H1 (cell line): ENCODE results near the gene MMP27. TPM values are rescaled to one million over a fixed set of nuclear protein-coding genes. Genes with fewer than 3 reads are reported as not detected.
A peak's percentile ranks its signal among the peaks of the same experiment; 100 is the strongest.

Experiments
- CTCF ChIA-PET: fragments of 300-600 bp; sonication (Branson Sonifier 250); formaldehyde crosslinking; loops from one replicate; lab custom pipeline; 2021; ENCODE audit not compliant: partially characterized antibody; lab: Charles Lee
- POLR2A ChIA-PET: fragments of 300-600 bp; sonication (Branson Sonifier 250); formaldehyde crosslinking; loops from one replicate; lab custom pipeline; 2021; ENCODE audit warnings: inconsistent platforms; ENCODE audit not compliant: partially characterized antibody; lab: Charles Lee
- DNase-seq, 2 experiments: peaks; one replicate each; pipeline versions ENCODE4 v3.0.0 to v3.0.0-alpha.2; 2010 to 2022; ENCODE audit warnings: low spot score in 2 of 2, low read depth in 1 of 2, mixed read lengths in 1 of 2
- FAIRE-seq: peaks from 2 replicates; lab custom pipeline; 2011; peaks lifted over from hg19 to GRCh38; lab: Jason Lieb, UNC
- H2AFZ ChIP-seq: 2 replicates; pipeline ENCODE4 v1.8.1; 2012; ENCODE audit warnings: low read length, inconsistent platforms
- H2AK5ac ChIP-seq: 2 replicates; pipeline ENCODE4 v1.6.1; 2013; ENCODE audit warnings: low read depth, low read length
- H2BK120ac ChIP-seq: replicated peaks from 2 replicates; pipeline ENCODE3; 2013; ENCODE audit warnings: low read depth, low read length, inconsistent platforms
- H2BK12ac ChIP-seq: 2 replicates; pipeline ENCODE4 v1.6.1; 2013; ENCODE audit warnings: low read depth, low read length
- H2BK15ac ChIP-seq: 2 replicates; pipeline ENCODE4 v1.6.1; 2013; ENCODE audit warnings: low read length
- H2BK20ac ChIP-seq: 2 replicates; pipeline ENCODE4 v1.6.1; 2013; ENCODE audit warnings: low read length
- H2BK5ac ChIP-seq: 2 replicates; pipeline ENCODE4 v1.6.1; 2013; ENCODE audit warnings: low read depth, low read length
- H3K14ac ChIP-seq: 2 replicates; pipeline ENCODE4 v1.6.1; 2013; ENCODE audit warnings: inconsistent platforms; ENCODE audit not compliant: insufficient read length
- H3K18ac ChIP-seq: 2 replicates; pipeline ENCODE4 v1.6.1; 2013; ENCODE audit warnings: low read length; ENCODE audit errors: extremely low read depth
- H3K23ac ChIP-seq: 2 replicates; pipeline ENCODE4 v1.6.1; 2013; ENCODE audit warnings: inconsistent platforms; ENCODE audit not compliant: insufficient read length
- H3K23me2 ChIP-seq: 2 replicates; pipeline ENCODE4 v1.6.1; 2013; ENCODE audit warnings: low read depth, low read length
- H3K27ac ChIP-seq: 2 replicates; pipeline ENCODE4 v1.6.1; 2011; ENCODE audit warnings: low read depth, low read length, inconsistent platforms
- H3K27me3 ChIP-seq, 4 experiments: replicated peaks in 1 of 4; 1 replicate in 1 of 4; 2 replicates in 3 of 4; pipeline versions ENCODE4 v1.6.1 to v1.8.1; 2011 to 2013; ENCODE audit warnings: low read length in 3 of 4, mild to moderate bottlenecking in 3 of 4, inconsistent platforms in 2 of 4, mixed read lengths in 2 of 4, moderate library complexity in 1 of 4; ENCODE audit not compliant: control insufficient read depth in 3 of 4, insufficient read depth in 3 of 4; ENCODE audit errors: extremely low read depth in 1 of 4
- H3K36me3 ChIP-seq, 4 experiments: 2 replicates each; pipeline versions ENCODE4 v1.6.1 to v1.8.1; 2011 to 2013; ENCODE audit warnings: mild to moderate bottlenecking in 4 of 4, low read length in 3 of 4, moderate library complexity in 2 of 4, control low read depth in 1 of 4, inconsistent platforms in 1 of 4; ENCODE audit not compliant: insufficient read depth in 4 of 4, control insufficient read depth in 2 of 4
- H3K4ac ChIP-seq: replicated peaks from 2 replicates; pipeline ENCODE3; 2013; ENCODE audit warnings: low read length, low read depth, mixed read lengths, inconsistent platforms; ENCODE audit not compliant: insufficient read length
- H3K4me1 ChIP-seq, 4 experiments: replicated peaks in 1 of 4; 1 replicate in 1 of 4; 2 replicates in 3 of 4; pipeline versions ENCODE4 v1.6.1 to v1.8.1; 2011 to 2013; ENCODE audit warnings: low read length in 3 of 4, inconsistent platforms in 2 of 4, mixed read lengths in 1 of 4; ENCODE audit not compliant: insufficient read depth in 4 of 4, control insufficient read depth in 3 of 4
- H3K4me2 ChIP-seq, 2 experiments: 2 replicates each; pipeline versions ENCODE4 v1.6.1 to v1.8.1; 2011 to 2013; ENCODE audit warnings: low read depth in 2 of 2, low read length in 2 of 2, control low read depth in 1 of 2, inconsistent platforms in 1 of 2, mild to moderate bottlenecking in 1 of 2; ENCODE audit not compliant: insufficient read depth in 1 of 2
- H3K4me3 ChIP-seq, 4 experiments: fragments of 200-600, 300-600 bp in 1 of 4; sonication (generic), shearing (Covaris generic), sonication (Bioruptor Twin) in 1 of 4; 2 replicates each; pipeline versions ENCODE4 v1.5.1 to v1.8.1; 2011 to 2016; ENCODE audit warnings: low read length in 4 of 4, low read depth in 3 of 4, control low read depth in 2 of 4, inconsistent platforms in 2 of 4, mild to moderate bottlenecking in 2 of 4, mixed read lengths in 1 of 4, moderate library complexity in 1 of 4; ENCODE audit not compliant: insufficient read depth in 2 of 4; ENCODE audit errors: extremely low read depth in 1 of 4
- H3K56ac ChIP-seq: replicated peaks from 2 replicates; pipeline ENCODE3; 2013; ENCODE audit warnings: low read depth, mild to moderate bottlenecking, mixed read lengths, low read length, inconsistent platforms; ENCODE audit not compliant: insufficient read length
- H3K79me1 ChIP-seq: 2 replicates; pipeline ENCODE4 v1.6.1; 2013; ENCODE audit warnings: low read depth, low read length, control low read depth
- H3K79me2 ChIP-seq, 2 experiments: 2 replicates each; pipeline versions ENCODE4 v1.6.1 to v1.8.1; 2012 to 2013; ENCODE audit warnings: low read length in 2 of 2, mild to moderate bottlenecking in 2 of 2, inconsistent platforms in 1 of 2; ENCODE audit not compliant: insufficient read depth in 2 of 2, control insufficient read depth in 1 of 2
- H3K9ac ChIP-seq, 4 experiments: replicated peaks in 1 of 4; 1 replicate in 1 of 4; 2 replicates in 3 of 4; pipeline versions ENCODE4 v1.6.1 to v1.8.1; 2011 to 2013; ENCODE audit warnings: low read depth in 3 of 4, low read length in 3 of 4, control low read depth in 2 of 4, mild to moderate bottlenecking in 2 of 4, moderate library complexity in 2 of 4, inconsistent platforms in 1 of 4; ENCODE audit errors: extremely low read depth in 1 of 4
- H3K9me3 ChIP-seq, 2 experiments: 2 replicates each; pipeline versions ENCODE4 v1.6.1 to v1.8.1; 2012 to 2013; ENCODE audit warnings: mild to moderate bottlenecking in 2 of 2, moderate library complexity in 2 of 2, control low read depth in 1 of 2, inconsistent platforms in 1 of 2, low read depth in 1 of 2, low read length in 1 of 2, mixed read lengths in 1 of 2; ENCODE audit not compliant: insufficient read depth in 2 of 2
- H4K20me1 ChIP-seq, 2 experiments: replicated peaks in 1 of 2; 2 replicates each; pipeline versions ENCODE3 to v1.8.1; 2011 to 2013; ENCODE audit warnings: inconsistent platforms in 2 of 2, low read length in 2 of 2, mild to moderate bottlenecking in 1 of 2; ENCODE audit not compliant: insufficient read depth in 2 of 2, control insufficient read depth in 1 of 2
- H4K5ac ChIP-seq: 2 replicates; pipeline ENCODE4 v1.6.1; 2013; ENCODE audit warnings: low read length, low read depth, mixed read lengths, inconsistent platforms; ENCODE audit not compliant: insufficient read length
- H4K8ac ChIP-seq: 2 replicates; pipeline ENCODE4 v1.8.0; 2013; ENCODE audit warnings: mild to moderate bottlenecking, moderate library complexity, low read length, inconsistent platforms; ENCODE audit not compliant: insufficient read depth; ENCODE audit errors: extremely low read depth
- H4K91ac ChIP-seq: replicated peaks from 2 replicates; pipeline ENCODE3; 2013; ENCODE audit warnings: low read length, mixed read lengths, inconsistent platforms; ENCODE audit not compliant: insufficient read length
- BACH1 ChIP-seq: IDR thresholded peaks from 2 replicates; pipeline ENCODE4 v1.6.1; 2012; ENCODE audit warnings: low read length, improper control_type of control experiment
- CTBP2 ChIP-seq: IDR thresholded peaks from 2 replicates; pipeline ENCODE4 v1.7.0; 2011; ENCODE audit warnings: borderline replicate concordance, mild to moderate bottlenecking, moderate library complexity, mixed read lengths, low read length; ENCODE audit not compliant: insufficient read depth, insufficient read length
- EZH2 ChIP-seq: fragments of 200-600 bp; sonication (generic); IDR thresholded peaks from 2 replicates; pipeline ENCODE4 v1.7.1; 2012; ENCODE audit warnings: low read depth, mild to moderate bottlenecking, moderate library complexity, low read length, inconsistent platforms; ENCODE audit not compliant: severe bottlenecking
- GABPA ChIP-seq: IDR thresholded peaks from 2 replicates; pipeline ENCODE4 v1.6.1; 2011; ENCODE audit warnings: mild to moderate bottlenecking, low read length, moderate library complexity, borderline replicate concordance; ENCODE audit not compliant: insufficient read depth
- PHF8 ChIP-seq: fragments of 200-600 bp; sonication (generic); conservative IDR thresholded peaks from 2 replicates; pipeline ENCODE4 v1.7.1; 2012; ENCODE audit warnings: low read depth, mild to moderate bottlenecking, inconsistent platforms, low read length, moderate library complexity
- SIX5 ChIP-seq: IDR thresholded peaks from 2 replicates; pipeline ENCODE4 v1.6.1; 2011; ENCODE audit warnings: mild to moderate bottlenecking, low read depth, low read length
- SP1 ChIP-seq: IDR thresholded peaks from 2 replicates; pipeline ENCODE4 v1.6.1; 2011; ENCODE audit warnings: low read depth, low read length
- polyA plus RNA-seq, 7 experiments: library from polyadenylated mRNA; depleted of rRNA in 3 of 7; stranded (reverse) in 5 of 7; unstranded in 2 of 7; fragments of >200 nt in 5 of 7; fragments of 200-250 nt in 2 of 7; gene quantifications; 1 replicate in 5 of 7; 2 replicates in 1 of 7; 4 replicates in 1 of 7; pipeline versions ENCODE4 v1.2.1 to v1.2.3, GENCODE V29; 2011 to 2013; ENCODE audit warnings: missing spikeins in 2 of 7, mixed read lengths in 2 of 7
- total RNA-seq: library from RNA; stranded (reverse); fragmentation: NEBNext Ultra II Directional; extraction: Animal tissue kit (Norgen Biotek cat#: 25700); gene quantifications from 2 replicates; pipeline ENCODE4 v1.2.1, GENCODE V29; 2021
- TF ChIP-seq, protein P1 (sequence below): IDR thresholded peaks from 2 replicates; pipeline ENCODE4 v1.6.1; 2012; ENCODE audit warnings: low read length, inconsistent platforms

Gene MMP27
- total and polyA plus RNA-seq, 2 of the 8 experiments (the other 6 are each of a cell fraction or from before 2014, with no cell fraction given) = not detected

DNA sequence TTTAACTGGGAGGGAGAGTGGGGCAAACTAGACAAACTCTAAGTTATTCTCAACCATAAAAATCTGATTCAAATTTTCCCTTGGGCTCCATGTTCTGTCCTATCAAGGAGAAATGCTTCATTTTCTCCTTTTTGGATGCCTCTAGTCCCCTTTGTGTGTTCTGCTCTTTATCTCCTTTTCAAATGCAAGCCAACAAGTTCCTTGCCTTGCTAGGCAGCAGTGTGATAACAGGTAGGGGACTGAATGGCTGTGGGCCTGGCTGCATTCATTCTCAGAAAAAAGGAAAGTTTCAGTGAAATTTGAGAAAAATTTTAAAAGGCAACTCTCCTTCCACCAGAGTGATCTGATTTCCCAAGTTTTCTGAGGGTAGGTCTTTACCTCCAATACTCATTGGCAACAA lies 46.1 kb upstream of the MMP27 start:
- POLR2A ChIA-PET = no interaction called here
- H3K14ac ChIP-seq = no peak overlapping the region
- H3K4me3 ChIP-seq = no peak overlapping the region
- no peaks in the 10 kb centered on the region for H3K79me1 ChIP-seq
- no peak overlapping the region for H3K27ac ChIP-seq
- H2AFZ ChIP-seq = peak overlapping the region; percentile 82; the same call in 1 of the 2 replicates
- H4K91ac ChIP-seq = no peak overlapping the region
- 0 out of 4 replicates have a peak overlapping the region, but pooled peaks of 1 of the 2 experiments have one; percentile 1 for H3K4me2 ChIP-seq
- CTCF ChIA-PET = no interaction called here
- no peaks in the 10 kb centered on the region for H4K20me1 ChIP-seq
- TF ChIP-seq GABPA = no peak
- TF ChIP-seq, protein P1, sequence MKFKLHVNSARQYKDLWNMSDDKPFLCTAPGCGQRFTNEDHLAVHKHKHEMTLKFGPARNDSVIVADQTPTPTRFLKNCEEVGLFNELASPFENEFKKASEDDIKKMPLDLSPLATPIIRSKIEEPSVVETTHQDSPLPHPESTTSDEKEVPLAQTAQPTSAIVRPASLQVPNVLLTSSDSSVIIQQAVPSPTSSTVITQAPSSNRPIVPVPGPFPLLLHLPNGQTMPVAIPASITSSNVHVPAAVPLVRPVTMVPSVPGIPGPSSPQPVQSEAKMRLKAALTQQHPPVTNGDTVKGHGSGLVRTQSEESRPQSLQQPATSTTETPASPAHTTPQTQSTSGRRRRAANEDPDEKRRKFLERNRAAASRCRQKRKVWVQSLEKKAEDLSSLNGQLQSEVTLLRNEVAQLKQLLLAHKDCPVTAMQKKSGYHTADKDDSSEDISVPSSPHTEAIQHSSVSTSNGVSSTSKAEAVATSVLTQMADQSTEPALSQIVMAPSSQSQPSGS = no peak
- no peak for TF ChIP-seq CTBP2
- TF ChIP-seq SP1 = no peak
- TF ChIP-seq EZH2 = no peak
- no peak for TF ChIP-seq PHF8
- TF ChIP-seq BACH1 = no peak
- no peak for TF ChIP-seq SIX5
- DNase-seq (no peak), FAIRE-seq (no peak)
- H3K36me3 ChIP-seq = peaks cover 0 to 5% (median 0%) of the 10 kb centered on the region in 4 experiments; a peak in 3 of 8 replicates
- no peak overlapping the region for H3K56ac ChIP-seq
- H2BK5ac ChIP-seq = no peak overlapping the region
- no peak overlapping the region for H4K5ac ChIP-seq
- H3K9me3 ChIP-seq = no peaks in the 10 kb centered on the region
- no peak overlapping the region for H3K23ac ChIP-seq
- H3K23me2 ChIP-seq = no peaks in the 10 kb centered on the region
- H3K27me3 ChIP-seq = no peaks in the 10 kb centered on the region
- no peak overlapping the region for H2BK120ac ChIP-seq
- no peak overlapping the region for H4K8ac ChIP-seq
- no peak overlapping the region for H2BK12ac ChIP-seq
- H2AK5ac ChIP-seq = no peak overlapping the region
- no peaks in the 10 kb centered on the region for H3K79me2 ChIP-seq
- H2BK20ac ChIP-seq = no peak overlapping the region
- no peak overlapping the region for H3K9ac ChIP-seq
- H3K18ac ChIP-seq = no peak overlapping the region
- H2BK15ac ChIP-seq = no peak overlapping the region
- no peak overlapping the region for H3K4ac ChIP-seq
- peaks cover 0 to 5% (median 4%) of the 10 kb centered on the region in 4 experiments; a peak in 4 of 7 replicates for H3K4me1 ChIP-seq
